H1 (cell line): Measurements from ENCODE around the gene ACTN2. TPM values are rescaled to one million over a fixed set of nuclear protein-coding genes. Genes with fewer than 3 reads are reported as not detected.

ENCODE experiments used
- CTCF ChIA-PET: fragments of 300-600 bp; sonication (Branson Sonifier 250); formaldehyde crosslinking; loops from one replicate; lab custom pipeline; 2021; ENCODE audit not compliant: partially characterized antibody; lab: Charles Lee
- POLR2A ChIA-PET: fragments of 300-600 bp; sonication (Branson Sonifier 250); formaldehyde crosslinking; loops from one replicate; lab custom pipeline; 2021; ENCODE audit warnings: inconsistent platforms; ENCODE audit not compliant: partially characterized antibody; lab: Charles Lee
- DNase-seq, 2 experiments: peaks; one replicate each; pipeline versions ENCODE4 v3.0.0 to v3.0.0-alpha.2; 2010 to 2022; ENCODE audit warnings: low spot score in 2 of 2, low read depth in 1 of 2, mixed read lengths in 1 of 2
- FAIRE-seq: peaks from 2 replicates; lab custom pipeline; 2011; peaks lifted over from hg19 to GRCh38; lab: Jason Lieb, UNC
- H2AFZ ChIP-seq: 2 replicates; pipeline ENCODE4 v1.8.1; 2012; ENCODE audit warnings: low read length, inconsistent platforms
- H2AK5ac ChIP-seq: 2 replicates; pipeline ENCODE4 v1.6.1; 2013; ENCODE audit warnings: low read depth, low read length
- H2BK120ac ChIP-seq: replicated peaks from 2 replicates; pipeline ENCODE3; 2013; ENCODE audit warnings: low read depth, low read length, inconsistent platforms
- H2BK12ac ChIP-seq: 2 replicates; pipeline ENCODE4 v1.6.1; 2013; ENCODE audit warnings: low read depth, low read length
- H2BK15ac ChIP-seq: 2 replicates; pipeline ENCODE4 v1.6.1; 2013; ENCODE audit warnings: low read length
- H2BK20ac ChIP-seq: 2 replicates; pipeline ENCODE4 v1.6.1; 2013; ENCODE audit warnings: low read length
- H2BK5ac ChIP-seq: 2 replicates; pipeline ENCODE4 v1.6.1; 2013; ENCODE audit warnings: low read depth, low read length
- H3K14ac ChIP-seq: 2 replicates; pipeline ENCODE4 v1.6.1; 2013; ENCODE audit warnings: inconsistent platforms; ENCODE audit not compliant: insufficient read length
- H3K18ac ChIP-seq: 2 replicates; pipeline ENCODE4 v1.6.1; 2013; ENCODE audit warnings: low read length; ENCODE audit errors: extremely low read depth
- H3K23ac ChIP-seq: 2 replicates; pipeline ENCODE4 v1.6.1; 2013; ENCODE audit warnings: inconsistent platforms; ENCODE audit not compliant: insufficient read length
- H3K23me2 ChIP-seq: 2 replicates; pipeline ENCODE4 v1.6.1; 2013; ENCODE audit warnings: low read depth, low read length
- H3K27ac ChIP-seq: 2 replicates; pipeline ENCODE4 v1.6.1; 2011; ENCODE audit warnings: low read depth, low read length, inconsistent platforms
- H3K27me3 ChIP-seq, 4 experiments: replicated peaks in 1 of 4; 1 replicate in 1 of 4; 2 replicates in 3 of 4; pipeline versions ENCODE4 v1.6.1 to v1.8.1; 2011 to 2013; ENCODE audit warnings: low read length in 3 of 4, mild to moderate bottlenecking in 3 of 4, inconsistent platforms in 2 of 4, mixed read lengths in 2 of 4, moderate library complexity in 1 of 4; ENCODE audit not compliant: control insufficient read depth in 3 of 4, insufficient read depth in 3 of 4; ENCODE audit errors: extremely low read depth in 1 of 4
- H3K36me3 ChIP-seq, 4 experiments: 2 replicates each; pipeline versions ENCODE4 v1.6.1 to v1.8.1; 2011 to 2013; ENCODE audit warnings: mild to moderate bottlenecking in 4 of 4, low read length in 3 of 4, moderate library complexity in 2 of 4, control low read depth in 1 of 4, inconsistent platforms in 1 of 4; ENCODE audit not compliant: insufficient read depth in 4 of 4, control insufficient read depth in 2 of 4
- H3K4ac ChIP-seq: replicated peaks from 2 replicates; pipeline ENCODE3; 2013; ENCODE audit warnings: low read length, low read depth, mixed read lengths, inconsistent platforms; ENCODE audit not compliant: insufficient read length
- H3K4me1 ChIP-seq, 4 experiments: replicated peaks in 1 of 4; 1 replicate in 1 of 4; 2 replicates in 3 of 4; pipeline versions ENCODE4 v1.6.1 to v1.8.1; 2011 to 2013; ENCODE audit warnings: low read length in 3 of 4, inconsistent platforms in 2 of 4, mixed read lengths in 1 of 4; ENCODE audit not compliant: insufficient read depth in 4 of 4, control insufficient read depth in 3 of 4
- H3K4me2 ChIP-seq, 2 experiments: 2 replicates each; pipeline versions ENCODE4 v1.6.1 to v1.8.1; 2011 to 2013; ENCODE audit warnings: low read depth in 2 of 2, low read length in 2 of 2, control low read depth in 1 of 2, inconsistent platforms in 1 of 2, mild to moderate bottlenecking in 1 of 2; ENCODE audit not compliant: insufficient read depth in 1 of 2
- H3K4me3 ChIP-seq, 4 experiments: fragments of 200-600, 300-600 bp in 1 of 4; sonication (generic), shearing (Covaris generic), sonication (Bioruptor Twin) in 1 of 4; 2 replicates each; pipeline versions ENCODE4 v1.5.1 to v1.8.1; 2011 to 2016; ENCODE audit warnings: low read length in 4 of 4, low read depth in 3 of 4, control low read depth in 2 of 4, inconsistent platforms in 2 of 4, mild to moderate bottlenecking in 2 of 4, mixed read lengths in 1 of 4, moderate library complexity in 1 of 4; ENCODE audit not compliant: insufficient read depth in 2 of 4; ENCODE audit errors: extremely low read depth in 1 of 4
- H3K56ac ChIP-seq: replicated peaks from 2 replicates; pipeline ENCODE3; 2013; ENCODE audit warnings: low read depth, mild to moderate bottlenecking, mixed read lengths, low read length, inconsistent platforms; ENCODE audit not compliant: insufficient read length
- H3K79me1 ChIP-seq: 2 replicates; pipeline ENCODE4 v1.6.1; 2013; ENCODE audit warnings: low read depth, low read length, control low read depth
- H3K79me2 ChIP-seq, 2 experiments: 2 replicates each; pipeline versions ENCODE4 v1.6.1 to v1.8.1; 2012 to 2013; ENCODE audit warnings: low read length in 2 of 2, mild to moderate bottlenecking in 2 of 2, inconsistent platforms in 1 of 2; ENCODE audit not compliant: insufficient read depth in 2 of 2, control insufficient read depth in 1 of 2
- H3K9ac ChIP-seq, 4 experiments: replicated peaks in 1 of 4; 1 replicate in 1 of 4; 2 replicates in 3 of 4; pipeline versions ENCODE4 v1.6.1 to v1.8.1; 2011 to 2013; ENCODE audit warnings: low read depth in 3 of 4, low read length in 3 of 4, control low read depth in 2 of 4, mild to moderate bottlenecking in 2 of 4, moderate library complexity in 2 of 4, inconsistent platforms in 1 of 4; ENCODE audit errors: extremely low read depth in 1 of 4
- H3K9me3 ChIP-seq, 2 experiments: 2 replicates each; pipeline versions ENCODE4 v1.6.1 to v1.8.1; 2012 to 2013; ENCODE audit warnings: mild to moderate bottlenecking in 2 of 2, moderate library complexity in 2 of 2, control low read depth in 1 of 2, inconsistent platforms in 1 of 2, low read depth in 1 of 2, low read length in 1 of 2, mixed read lengths in 1 of 2; ENCODE audit not compliant: insufficient read depth in 2 of 2
- H4K20me1 ChIP-seq, 2 experiments: replicated peaks in 1 of 2; 2 replicates each; pipeline versions ENCODE3 to v1.8.1; 2011 to 2013; ENCODE audit warnings: inconsistent platforms in 2 of 2, low read length in 2 of 2, mild to moderate bottlenecking in 1 of 2; ENCODE audit not compliant: insufficient read depth in 2 of 2, control insufficient read depth in 1 of 2
- H4K5ac ChIP-seq: 2 replicates; pipeline ENCODE4 v1.6.1; 2013; ENCODE audit warnings: low read length, low read depth, mixed read lengths, inconsistent platforms; ENCODE audit not compliant: insufficient read length
- H4K8ac ChIP-seq: 2 replicates; pipeline ENCODE4 v1.8.0; 2013; ENCODE audit warnings: mild to moderate bottlenecking, moderate library complexity, low read length, inconsistent platforms; ENCODE audit not compliant: insufficient read depth; ENCODE audit errors: extremely low read depth
- H4K91ac ChIP-seq: replicated peaks from 2 replicates; pipeline ENCODE3; 2013; ENCODE audit warnings: low read length, mixed read lengths, inconsistent platforms; ENCODE audit not compliant: insufficient read length
- ASH2L ChIP-seq: fragments of 200-600, 300-600 bp; sonication (generic); IDR thresholded peaks from one replicate; pipeline ENCODE4 v1.7.1; 2017; ENCODE audit warnings: low read length
- ATF2 ChIP-seq: IDR thresholded peaks from 2 replicates; pipeline ENCODE4 v1.6.1; 2012; ENCODE audit warnings: low read length, inconsistent platforms
- ATF3 ChIP-seq: IDR thresholded peaks from 2 replicates; pipeline ENCODE4 v1.6.1; 2011; ENCODE audit warnings: low read depth, mild to moderate bottlenecking, low read length; ENCODE audit not compliant: insufficient read depth
- BRCA1 ChIP-seq: IDR thresholded peaks from 2 replicates; pipeline ENCODE4 v1.6.1; 2012; ENCODE audit warnings: low read depth, low read length, improper control_type of control experiment
- CBX5 ChIP-seq: fragments of 300-800, 300-1000 bp; sonication (generic); IDR thresholded peaks from 2 replicates; pipeline ENCODE4 v1.7.1; 2016; ENCODE audit warnings: antibody characterized with exemption, low read length, low read depth
- CHD1 ChIP-seq: IDR thresholded peaks from 2 replicates; pipeline ENCODE4 v1.6.1; 2012; ENCODE audit warnings: low read depth, low read length, improper control_type of control experiment
- CREB1 ChIP-seq: IDR thresholded peaks from 2 replicates; pipeline ENCODE4 v1.6.1; 2012; ENCODE audit warnings: inconsistent platforms
- GTF2F1 ChIP-seq: IDR thresholded peaks from 2 replicates; pipeline ENCODE4 v1.6.1; 2012; ENCODE audit warnings: low read depth, low read length, improper control_type of control experiment, borderline replicate concordance
- KDM1A ChIP-seq: fragments of 200-600, 300-600 bp; sonication (generic); IDR thresholded peaks from 2 replicates; pipeline ENCODE4 v1.7.1; 2016; ENCODE audit warnings: mild to moderate bottlenecking, low read length, borderline replicate concordance
- POU5F1 ChIP-seq: IDR thresholded peaks from 2 replicates; pipeline ENCODE4 v1.6.1; 2011; ENCODE audit warnings: low read depth, mild to moderate bottlenecking, low read length, moderate library complexity
- RNF2 ChIP-seq: fragments of 200-900, 300-1000 bp; sonication (generic); IDR thresholded peaks from 2 replicates; pipeline ENCODE4 v1.7.1; 2016; ENCODE audit warnings: borderline replicate concordance, low read depth, mild to moderate bottlenecking, antibody characterized with exemption, low read length; ENCODE audit not compliant: poor library complexity, severe bottlenecking; ENCODE audit errors: missing control alignments
- SIRT6 ChIP-seq: IDR thresholded peaks from one replicate; pipeline ENCODE4 v1.7.1; 2012; ENCODE audit warnings: low read length, inconsistent platforms
- TEAD4 ChIP-seq: IDR thresholded peaks from 2 replicates; pipeline ENCODE4 v1.6.1; 2012; ENCODE audit warnings: low read depth, low read length, inconsistent platforms, mixed read lengths
- WGBS, 2 experiments: shearing (Covaris generic) in 1 of 2; methylation state at CpG; one replicate each; pipeline versions ENCODE4 v1.1.6 to v1.1.7; 2013 to 2015; ENCODE audit warnings: low lambda C conversion rate in 2 of 2, mixed read lengths in 2 of 2, inconsistent platforms in 1 of 2, low coverage in 1 of 2, missing lambda C conversion rate in 1 of 2; ENCODE audit not compliant: insufficient replicate concordance in 2 of 2, insufficient coverage in 1 of 2, insufficient read length in 1 of 2; ENCODE audit errors: extremely low coverage in 1 of 2, missing lambda C conversion rate in 1 of 2; 5-methylcytosine and 5-hydroxymethylcytosine counted together
- polyA plus RNA-seq, 7 experiments: library from polyadenylated mRNA; depleted of rRNA in 3 of 7; stranded (reverse) in 5 of 7; unstranded in 2 of 7; fragments of >200 nt in 5 of 7; fragments of 200-250 nt in 2 of 7; gene quantifications; 1 replicate in 5 of 7; 2 replicates in 1 of 7; 4 replicates in 1 of 7; pipeline versions ENCODE4 v1.2.1 to v1.2.3, GENCODE V29; 2011 to 2013; ENCODE audit warnings: missing spikeins in 2 of 7, mixed read lengths in 2 of 7
- total RNA-seq: library from RNA; stranded (reverse); fragmentation: NEBNext Ultra II Directional; extraction: Animal tissue kit (Norgen Biotek cat#: 25700); gene quantifications from 2 replicates; pipeline ENCODE4 v1.2.1, GENCODE V29; 2021

Gene ACTN2
- total and polyA plus RNA-seq, 2 of the 8 experiments (the other 6 are each of a cell fraction or from before 2014, with no cell fraction given): 1.9 to 4.1 TPM

GRCh38 chr1:236751935-236752334 lies 65.6 kb downstream of the ACTN2 start:
- 91% methylated on average over 4 of the region's 4 CpGs; no CpG with 5 or more reads in 1 of the 2 experiments for WGBS, 2 experiments
- ChIA-PET CTCF (interaction anchor here (0.6 to 4.9 kb wide), 5 partner anchors 12 to 726 kb away, joined by 3 to 26 read pairs (median 3); no protein-coding TSS in a partner anchor), POLR2A (no interaction called here)
- FAIRE-seq (no peak), DNase-seq (no peak)
- no peak overlapping the region for H3K18ac ChIP-seq
- H3K36me3 ChIP-seq: peaks cover 0 to 5% (median 0%) of the 10 kb centered on the region in 4 experiments; a peak in 1 of 8 replicates
- no peak overlapping the region for H2AFZ ChIP-seq
- H3K4ac ChIP-seq: no peak overlapping the region
- H3K4me1 ChIP-seq: no peaks in the 10 kb centered on the region
- no peak overlapping the region for H2AK5ac ChIP-seq
- H4K20me1 ChIP-seq: no peaks in the 10 kb centered on the region
- no peak overlapping the region for H2BK120ac ChIP-seq
- no peak overlapping the region for H3K9ac ChIP-seq
- H3K56ac ChIP-seq: no peak overlapping the region
- H3K4me3 ChIP-seq: no peak overlapping the region
- H3K79me1 ChIP-seq: no peaks in the 10 kb centered on the region
- H3K4me2 ChIP-seq: no peak overlapping the region
- H4K5ac ChIP-seq: no peak overlapping the region
- no peak overlapping the region for H2BK12ac ChIP-seq
- no peaks in the 10 kb centered on the region for H3K27me3 ChIP-seq
- no peak overlapping the region for H2BK20ac ChIP-seq
- no peaks in the 10 kb centered on the region for H3K79me2 ChIP-seq
- no peak overlapping the region for H4K8ac ChIP-seq
- no peak overlapping the region for H3K14ac ChIP-seq
- H2BK5ac ChIP-seq: no peak overlapping the region
- no peaks in the 10 kb centered on the region for H3K23me2 ChIP-seq
- H4K91ac ChIP-seq: no peak overlapping the region
- H3K9me3 ChIP-seq: no peaks in the 10 kb centered on the region
- H3K23ac ChIP-seq: no peak overlapping the region
- H2BK15ac ChIP-seq: no peak overlapping the region
- H3K27ac ChIP-seq: no peak overlapping the region
- no peak for TF ChIP-seq KDM1A
- TF ChIP-seq POU5F1: no peak
- TF ChIP-seq GTF2F1: no peak
- no peak for TF ChIP-seq BRCA1
- no peak for TF ChIP-seq SIRT6
- no peak for TF ChIP-seq RNF2
- TF ChIP-seq CBX5: no peak
- no peak for TF ChIP-seq CHD1
- TF ChIP-seq ATF3: no peak
- no peak for TF ChIP-seq CREB1
- no peak for TF ChIP-seq TEAD4
- TF ChIP-seq ASH2L: no peak
- TF ChIP-seq ATF2: no peak
